ENCODE data around the gene PITX2. TPM values are rescaled to one million over a fixed set of nuclear protein-coding genes. Genes with fewer than 3 reads are reported as not detected.

The PITX2 gene
- total RNA-seq, 1 donor from 2014 or later = 13.8 TPM

- H3K27ac Mint-ChIP-seq = no peak overlapping the region
- H3K4me3 Mint-ChIP-seq = peak overlapping the region; percentile 44
- no peak for DNase-seq (ENCODE audit: extremely low spot score, unreplicated experiment)
- no peaks in the 10 kb centered on the region for H3K9me3 Mint-ChIP-seq
- H3K27me3 Mint-ChIP-seq = peaks cover 96% of the 10 kb centered on the region
- TF ChIP-seq, protein P1, sequence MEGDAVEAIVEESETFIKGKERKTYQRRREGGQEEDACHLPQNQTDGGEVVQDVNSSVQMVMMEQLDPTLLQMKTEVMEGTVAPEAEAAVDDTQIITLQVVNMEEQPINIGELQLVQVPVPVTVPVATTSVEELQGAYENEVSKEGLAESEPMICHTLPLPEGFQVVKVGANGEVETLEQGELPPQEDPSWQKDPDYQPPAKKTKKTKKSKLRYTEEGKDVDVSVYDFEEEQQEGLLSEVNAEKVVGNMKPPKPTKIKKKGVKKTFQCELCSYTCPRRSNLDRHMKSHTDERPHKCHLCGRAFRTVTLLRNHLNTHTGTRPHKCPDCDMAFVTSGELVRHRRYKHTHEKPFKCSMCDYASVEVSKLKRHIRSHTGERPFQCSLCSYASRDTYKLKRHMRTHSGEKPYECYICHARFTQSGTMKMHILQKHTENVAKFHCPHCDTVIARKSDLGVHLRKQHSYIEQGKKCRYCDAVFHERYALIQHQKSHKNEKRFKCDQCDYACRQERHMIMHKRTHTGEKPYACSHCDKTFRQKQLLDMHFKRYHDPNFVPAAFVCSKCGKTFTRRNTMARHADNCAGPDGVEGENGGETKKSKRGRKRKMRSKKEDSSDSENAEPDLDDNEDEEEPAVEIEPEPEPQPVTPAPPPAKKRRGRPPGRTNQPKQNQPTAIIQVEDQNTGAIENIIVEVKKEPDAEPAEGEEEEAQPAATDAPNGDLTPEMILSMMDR (conservative IDR thresholded peaks at IDR 0.05) = no peak
- H3K4me1 Mint-ChIP-seq (ENCODE audit: unreplicated experiment) = peaks cover 36% of the 10 kb centered on the region
- peaks cover 4% of the 10 kb centered on the region for H3K36me3 Mint-ChIP-seq
Observed at GRCh38 chr4:110635163-110635865, 12.4 kb upstream of the PITX2 start.

GRCh38 chr4:110634350-110635162 lies 11.7 kb upstream of the PITX2 start:
- Mint-ChIP-seq H3K9me3 (no peaks in the 10 kb centered on the region), H3K27me3 (peaks cover 96% of the 10 kb centered on the region), H3K36me3 (peaks cover under 1% of the 10 kb centered on the region), H3K4me1 (ENCODE audit: unreplicated experiment) (peaks cover 34% of the 10 kb centered on the region), H3K4me3 (peak overlapping the region; percentile 44), H3K27ac (no peak overlapping the region)
- no peak for DNase-seq (ENCODE audit: extremely low spot score, unreplicated experiment)
- TF ChIP-seq, protein P1 (conservative IDR thresholded peaks at IDR 0.05) = no peak

GRCh38 chr4:110633358-110634341 lies 10.8 kb upstream of the PITX2 start:
- Mint-ChIP-seq H3K27me3 (peaks cover 96% of the 10 kb centered on the region), H3K27ac (peak overlapping the region; percentile 62), H3K4me3 (peak overlapping the region; percentile 78), H3K9me3 (no peaks in the 10 kb centered on the region), H3K4me1 (ENCODE audit: unreplicated experiment) (peaks cover 28% of the 10 kb centered on the region), H3K36me3 (no peaks in the 10 kb centered on the region)
- TF ChIP-seq, protein P1 (conservative IDR thresholded peaks at IDR 0.05) = no peak
- DNase-seq (ENCODE audit: extremely low spot score, unreplicated experiment) = no peak

- no peak for DNase-seq (ENCODE audit: extremely low spot score, unreplicated experiment)
- Mint-ChIP-seq H3K9me3 (no peaks in the 10 kb centered on the region), H3K27me3 (peaks cover 96% of the 10 kb centered on the region), H3K4me1 (ENCODE audit: unreplicated experiment) (peaks cover 22% of the 10 kb centered on the region), H3K36me3 (no peaks in the 10 kb centered on the region), H3K4me3 (peak overlapping the region; percentile 88), H3K27ac (peak overlapping the region; percentile 64)
- TF ChIP-seq, protein P1 (conservative IDR thresholded peaks at IDR 0.05) = no peak
Observed at GRCh38 chr4:110632506-110633357, 9.9 kb upstream of the PITX2 start.

Data from type B pancreatic cell (in vitro differentiated cells).